ENCODE measurements around the gene MAP6.

- TF ChIP-seq POLR2A (IDR thresholded peaks at IDR 0.05) (no peak), POLR2AphosphoS5 (IDR thresholded peaks at IDR 0.05) (no peak), EP300 (IDR thresholded peaks at IDR 0.05) (no peak)
- TF ChIP-seq, protein P1, sequence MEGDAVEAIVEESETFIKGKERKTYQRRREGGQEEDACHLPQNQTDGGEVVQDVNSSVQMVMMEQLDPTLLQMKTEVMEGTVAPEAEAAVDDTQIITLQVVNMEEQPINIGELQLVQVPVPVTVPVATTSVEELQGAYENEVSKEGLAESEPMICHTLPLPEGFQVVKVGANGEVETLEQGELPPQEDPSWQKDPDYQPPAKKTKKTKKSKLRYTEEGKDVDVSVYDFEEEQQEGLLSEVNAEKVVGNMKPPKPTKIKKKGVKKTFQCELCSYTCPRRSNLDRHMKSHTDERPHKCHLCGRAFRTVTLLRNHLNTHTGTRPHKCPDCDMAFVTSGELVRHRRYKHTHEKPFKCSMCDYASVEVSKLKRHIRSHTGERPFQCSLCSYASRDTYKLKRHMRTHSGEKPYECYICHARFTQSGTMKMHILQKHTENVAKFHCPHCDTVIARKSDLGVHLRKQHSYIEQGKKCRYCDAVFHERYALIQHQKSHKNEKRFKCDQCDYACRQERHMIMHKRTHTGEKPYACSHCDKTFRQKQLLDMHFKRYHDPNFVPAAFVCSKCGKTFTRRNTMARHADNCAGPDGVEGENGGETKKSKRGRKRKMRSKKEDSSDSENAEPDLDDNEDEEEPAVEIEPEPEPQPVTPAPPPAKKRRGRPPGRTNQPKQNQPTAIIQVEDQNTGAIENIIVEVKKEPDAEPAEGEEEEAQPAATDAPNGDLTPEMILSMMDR (IDR thresholded peaks at IDR 0.05), result no peak
These were observed 71.9 kb downstream of the MAP6 start for GRCh38 chr11:75596914-75597313.

Measured in sigmoid colon (tissue), 4 donors.